H1 (cell line): ENCODE measurements around the gene TMEM163. TPM values are rescaled to one million over a fixed set of nuclear protein-coding genes. Genes with fewer than 3 reads are reported as not detected.

Experiments used
- CHD7 ChIP-seq: fragments of 300-600 bp; sonication (generic); IDR thresholded peaks from 2 replicates; pipeline ENCODE4 v1.7.1; 2012; ENCODE audit warnings: low read length, moderate library complexity, mild to moderate bottlenecking, inconsistent platforms; ENCODE audit not compliant: insufficient replicate concordance
- GTF2F1 ChIP-seq: IDR thresholded peaks from 2 replicates; pipeline ENCODE4 v1.6.1; 2012; ENCODE audit warnings: low read depth, low read length, improper control_type of control experiment, borderline replicate concordance
- SP1 ChIP-seq: IDR thresholded peaks from 2 replicates; pipeline ENCODE4 v1.6.1; 2011; ENCODE audit warnings: low read depth, low read length
- SP4 ChIP-seq: IDR thresholded peaks from 2 replicates; pipeline ENCODE4 v1.6.1; 2012; ENCODE audit warnings: low read length, inconsistent platforms
- polyA plus RNA-seq, 7 experiments: library from polyadenylated mRNA; depleted of rRNA in 3 of 7; stranded (reverse) in 5 of 7; unstranded in 2 of 7; fragments of >200 nt in 5 of 7; fragments of 200-250 nt in 2 of 7; gene quantifications; 1 replicate in 5 of 7; 2 replicates in 1 of 7; 4 replicates in 1 of 7; pipeline versions ENCODE4 v1.2.1 to v1.2.3, GENCODE V29; 2011 to 2013; ENCODE audit warnings: missing spikeins in 2 of 7, mixed read lengths in 2 of 7
- total RNA-seq: library from RNA; stranded (reverse); fragmentation: NEBNext Ultra II Directional; extraction: Animal tissue kit (Norgen Biotek cat#: 25700); gene quantifications from 2 replicates; pipeline ENCODE4 v1.2.1, GENCODE V29; 2021

TMEM163 gene
- total and polyA plus RNA-seq, 2 of the 8 experiments (the other 6 are each of a cell fraction or from before 2014, with no cell fraction given), result 2.8 to 3.2 TPM

GRCh38 chr2:134738141-134738870 is 19.5 kb upstream of the TMEM163 start (continued):
- no peak for TF ChIP-seq SP4
- no peak for TF ChIP-seq SP1
- TF ChIP-seq GTF2F1, result no peak
- no peak for TF ChIP-seq CHD7
- TF ChIP-seq, all 59 proteins: peak for 0
